SK-MEL-5 (cell line): ENCODE measurements around the gene DFFA. TPM values are rescaled to one million over a fixed set of nuclear protein-coding genes. Genes with fewer than 3 reads are reported as not detected.
"Not testable (repeated sequence)": the region's sequence is repeated elsewhere in the genome, so short reads cannot be mapped to it uniquely, and the experiment has no call there.

ENCODE experiments used
- DNase-seq: peaks from one replicate; pipeline ENCODE4 v3.0.0-alpha.2; 2016; ENCODE audit warnings: low read depth, low spot score
- in situ Hi-C: cut with HindIII; loops from 2 replicates; pipeline ENCODE4 v1.10.0; 2016; ENCODE audit warnings: low sequenced_read_pairs, high pct_unique_total_duplicates, low pct_unique_long_range_greater_than_20kb
- total RNA-seq: library from RNA; depleted of rRNA; stranded (reverse); fragments of >200 nt; shearing (Covaris generic); gene quantifications from 2 replicates; pipeline ENCODE4 v1.2.3, GENCODE V29; 2014

DFFA gene
- total RNA-seq, 1 experiment from 2014 or later: 43.9 TPM

DNA sequence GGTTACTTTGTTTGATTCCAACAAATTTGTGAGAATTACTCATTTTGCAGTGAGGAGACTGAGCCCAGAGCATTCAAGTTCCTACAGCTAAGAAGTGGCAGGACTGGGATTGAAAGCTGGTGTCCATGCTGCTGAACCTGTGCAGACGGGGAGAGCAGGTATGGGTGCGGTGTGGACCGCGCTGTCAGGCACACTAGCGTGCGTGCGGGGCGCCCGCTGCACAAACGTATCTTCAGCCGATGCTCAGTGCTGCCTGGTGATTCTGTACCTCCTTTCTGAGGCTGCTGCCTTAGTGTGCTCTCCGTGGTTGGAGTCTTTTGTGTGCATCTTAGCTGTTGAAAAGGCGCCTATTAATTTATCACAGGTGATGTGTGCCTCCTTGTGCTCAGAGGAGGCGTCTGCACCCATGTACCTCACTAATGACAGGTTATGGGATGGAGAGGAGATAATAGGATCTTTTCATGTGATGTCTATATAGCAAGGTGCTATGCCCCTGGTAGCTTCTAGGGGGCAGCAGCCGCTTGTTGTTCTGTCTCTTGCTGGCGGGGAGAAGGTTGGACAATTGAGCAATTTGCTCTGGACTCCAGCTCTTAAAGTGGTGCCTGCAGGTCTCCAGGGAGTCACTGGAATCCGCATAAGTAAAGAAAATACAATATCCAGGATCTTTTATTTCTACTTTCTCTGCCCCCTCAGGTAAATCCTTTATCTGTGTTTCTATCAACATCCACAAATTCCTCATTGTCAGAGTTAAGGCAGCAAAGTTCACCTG is 35.0 kb upstream of the DFFA start:
- in situ Hi-C loops: no loop called here
- DNase-seq: peak; percentile 73

DNA sequence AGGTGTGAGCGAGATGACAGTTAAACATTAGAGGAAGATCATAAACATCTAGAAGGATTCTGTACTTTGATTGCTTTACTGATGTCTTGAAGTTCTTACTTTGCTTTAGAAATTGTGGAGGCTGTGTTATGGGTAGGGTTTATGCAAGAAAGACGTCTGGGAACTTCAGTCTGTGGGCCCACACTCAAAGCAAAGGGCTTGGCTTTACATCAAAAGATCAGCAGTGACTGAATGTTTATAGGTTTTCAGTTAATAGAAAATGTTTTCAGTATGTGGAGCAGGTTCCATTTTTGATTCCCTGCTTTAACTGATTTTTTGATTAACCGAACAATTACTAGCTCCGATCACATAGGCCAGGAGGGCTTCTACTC is 34.3 kb upstream of the DFFA start:
- DNase-seq: no peak
- in situ Hi-C loops: no loop called here

DNA sequence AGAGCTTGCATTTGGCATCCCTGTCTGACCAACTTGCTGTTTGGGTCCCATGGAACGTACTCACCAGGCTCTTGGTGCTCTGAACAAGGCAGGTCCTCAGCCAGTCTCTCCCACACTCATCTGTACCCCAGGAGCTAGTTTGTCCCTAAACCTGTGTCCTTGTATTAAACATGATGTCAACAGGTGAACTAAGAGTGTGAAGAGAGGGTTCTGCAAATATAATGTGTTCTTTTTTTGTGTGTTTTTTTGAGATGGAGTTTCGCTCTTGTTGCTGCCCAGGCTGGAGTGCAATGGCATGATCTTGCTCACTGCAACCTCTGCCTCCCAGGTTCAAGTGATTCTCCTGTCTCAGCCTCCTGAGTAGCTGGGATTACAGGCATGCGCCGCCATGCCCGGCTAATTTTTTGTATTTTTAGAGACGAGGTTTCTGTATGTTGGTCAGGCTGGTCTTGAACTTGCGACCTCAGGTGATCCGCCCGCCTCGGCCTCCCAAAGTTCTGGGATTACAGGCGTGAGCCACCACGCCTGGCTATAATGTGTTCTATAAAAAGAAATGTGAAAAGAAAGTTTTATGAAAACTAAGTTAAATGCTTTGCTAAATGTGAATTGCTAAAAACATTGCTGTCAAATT is 33.8 kb upstream of the DFFA start:
- in situ Hi-C loops, DNase-seq: not testable (repeated sequence)

DNA sequence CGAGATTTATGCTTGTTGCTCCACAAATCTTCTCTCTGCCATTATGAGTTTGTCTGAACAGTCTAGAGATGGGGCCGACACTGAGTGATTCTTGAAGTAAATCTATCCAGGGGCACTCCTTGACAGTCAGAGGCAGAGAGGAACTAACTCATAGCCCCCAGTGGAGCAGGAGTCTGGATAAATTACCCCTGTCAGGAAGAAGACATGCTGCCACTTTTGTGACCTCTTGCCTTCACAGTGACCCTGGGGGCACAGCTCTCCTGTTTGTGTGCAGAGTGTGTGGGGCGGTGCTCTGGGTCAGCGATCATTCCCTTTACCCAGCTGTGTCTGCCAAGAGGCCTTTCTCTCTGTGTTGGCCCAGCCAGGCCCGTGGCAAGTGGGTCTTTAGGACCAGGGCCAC is 31.9 kb upstream of the DFFA start:
- in situ Hi-C loops: no loop called here
- no peak for DNase-seq

DNA sequence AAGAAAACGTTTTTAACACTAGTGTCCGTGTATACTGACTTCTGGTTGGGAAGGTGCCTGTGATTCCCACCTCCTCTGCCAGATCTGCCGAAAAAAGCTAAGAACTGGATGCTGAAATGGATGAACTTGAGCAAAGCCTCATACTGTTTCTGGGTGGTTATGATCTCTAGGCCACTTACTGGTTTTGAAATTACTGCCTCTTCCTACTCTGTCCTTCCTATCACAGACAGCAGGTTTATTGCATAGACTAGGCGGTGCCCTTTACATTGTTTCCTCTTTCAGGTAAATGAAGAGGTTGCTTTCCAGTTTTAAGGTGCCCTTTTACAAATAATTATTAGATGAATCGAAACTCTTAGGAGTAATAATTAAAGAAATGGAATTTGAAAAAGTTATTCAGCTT is 29.9 kb upstream of the DFFA start:
- no peak for DNase-seq
- in situ Hi-C loops: no loop called here

DNA sequence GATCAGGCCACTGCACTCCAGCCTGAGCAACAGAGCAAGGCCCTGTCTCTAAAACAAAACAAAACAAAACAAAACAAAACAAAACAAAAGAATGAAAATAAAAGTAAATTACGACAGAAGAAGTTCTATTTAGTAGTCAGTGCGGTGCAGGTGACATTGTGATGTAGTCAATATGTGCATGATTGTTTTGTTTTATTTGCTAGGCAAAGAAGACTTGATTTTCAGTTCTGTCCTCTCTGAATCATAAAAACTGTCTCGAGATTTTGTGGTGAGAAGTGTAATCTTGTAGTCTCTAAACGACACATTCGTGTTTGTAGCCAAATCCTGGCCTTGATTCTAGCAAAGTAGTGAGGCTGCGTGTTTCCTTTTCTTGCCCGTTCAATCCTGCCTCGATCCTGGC is 25.9 kb upstream of the DFFA start:
- in situ Hi-C loops: no loop called here
- DNase-seq: no peak

DNA sequence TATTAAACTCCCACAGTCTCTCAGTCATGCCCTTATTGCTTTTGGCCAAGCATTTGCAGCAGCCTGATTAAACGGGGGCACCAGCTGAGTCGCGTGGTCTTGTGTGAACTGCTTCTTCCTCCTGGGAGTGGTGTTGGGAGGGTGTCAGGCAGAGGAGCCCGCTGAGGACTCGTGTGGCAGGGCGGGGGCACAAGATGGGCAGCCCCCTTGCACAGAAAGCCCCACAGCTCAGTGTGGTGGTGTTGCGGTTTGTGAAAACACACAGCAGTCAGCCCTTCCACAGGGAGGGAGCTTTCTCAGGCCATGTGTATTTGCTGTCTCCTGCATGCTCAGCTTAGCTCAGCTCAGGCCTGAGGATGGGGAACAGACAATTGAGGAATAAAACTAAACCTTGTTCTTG is 24.8 kb upstream of the DFFA start:
- no peak for DNase-seq
- in situ Hi-C loops: no loop called here

DNA sequence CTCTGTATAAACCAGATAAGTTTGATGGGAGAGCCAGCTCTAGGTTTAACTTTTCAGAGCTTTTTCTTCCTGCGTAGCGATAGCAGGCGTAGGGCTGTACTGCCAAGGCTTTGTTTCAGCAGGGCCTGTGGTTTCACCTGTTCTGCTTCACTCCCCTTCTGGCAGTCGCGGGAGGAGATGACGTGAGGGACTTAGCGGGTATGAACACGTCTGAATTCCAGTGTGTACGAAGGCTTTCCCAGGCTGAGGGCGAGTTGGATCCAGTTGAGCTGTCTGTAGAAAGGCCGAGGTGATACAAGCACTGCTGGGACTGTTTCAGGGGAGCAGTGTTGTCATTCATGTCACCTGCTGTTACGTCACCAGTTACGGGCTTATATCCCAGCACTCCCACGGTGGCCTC is 23.6 kb upstream of the DFFA start:
- DNase-seq: no peak
- in situ Hi-C loops: no loop called here

DNA sequence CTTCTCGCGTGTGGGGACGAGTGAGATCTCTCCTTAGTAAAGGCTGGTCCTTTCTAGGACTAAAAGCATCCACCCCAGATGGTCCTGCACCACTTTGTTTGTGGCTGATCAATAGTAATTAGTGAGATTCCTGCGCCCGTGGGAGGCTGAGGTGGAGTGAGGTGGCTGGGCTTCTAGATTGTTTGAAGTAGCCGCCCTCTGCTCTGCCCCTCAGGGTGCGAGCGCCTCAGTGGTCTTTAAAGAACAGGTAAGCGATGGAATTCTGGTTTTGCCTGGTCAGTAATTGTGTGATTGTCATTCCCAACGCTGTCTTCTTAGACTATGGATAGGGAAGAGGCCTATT is 23.1 kb upstream of the DFFA start:
- no peak for DNase-seq
- in situ Hi-C loops: no loop called here

DNA sequence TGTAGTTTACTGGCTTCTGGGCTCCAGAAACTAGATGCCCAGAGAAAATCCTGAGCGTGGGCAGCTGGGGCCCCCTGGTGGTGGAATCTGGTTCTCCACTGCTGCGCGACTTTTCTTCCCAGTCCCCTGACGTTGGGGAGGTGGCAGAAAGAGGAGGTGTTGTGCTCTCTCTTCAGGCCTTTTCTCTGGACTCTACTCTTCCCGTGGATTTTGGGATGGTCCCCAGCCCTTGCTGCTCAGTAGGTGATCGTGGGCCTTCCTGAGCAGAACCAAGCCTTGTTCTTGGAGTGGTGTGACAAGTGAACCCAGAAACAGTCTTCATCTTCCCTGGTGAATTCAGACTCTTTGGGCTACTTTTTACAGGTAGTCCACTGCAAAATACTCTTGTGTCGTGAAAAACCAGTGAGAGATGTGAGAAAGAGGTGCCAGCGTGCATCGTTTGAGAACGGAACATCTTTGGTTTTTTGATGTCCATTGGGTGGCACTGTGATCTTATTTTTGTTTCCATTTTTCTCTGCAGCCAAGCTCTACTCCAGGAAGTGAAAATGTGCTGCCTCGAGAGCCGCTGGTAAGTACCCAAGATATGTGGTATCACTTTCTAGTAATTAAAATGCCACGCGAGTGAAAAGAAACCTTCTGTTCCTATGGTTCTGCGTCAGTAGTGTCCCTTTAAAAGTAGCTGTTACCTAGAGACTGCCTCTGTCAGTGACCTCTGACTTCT is 22.6 kb upstream of the DFFA start:
- in situ Hi-C loops: no loop called here
- peak; percentile 67 for DNase-seq

DNA sequence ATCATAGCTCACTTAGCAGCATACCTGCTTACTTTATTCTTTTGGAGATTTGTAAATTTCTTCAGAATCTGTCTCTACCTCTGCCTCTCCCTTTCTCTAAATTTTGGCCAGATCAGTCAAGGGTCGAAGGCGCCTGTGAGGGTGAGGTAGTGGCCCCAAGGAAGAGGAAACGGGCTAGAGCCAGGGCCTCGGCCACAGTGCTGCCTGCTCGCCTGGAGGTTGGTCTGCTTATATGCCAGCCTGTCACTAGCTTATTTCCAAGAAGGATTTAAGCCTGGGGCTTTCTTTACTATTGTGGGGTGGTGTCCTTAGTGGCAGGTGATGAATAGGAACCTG is 22.1 kb upstream of the DFFA start:
- DNase-seq: no peak
- in situ Hi-C loops: no loop called here

DNA sequence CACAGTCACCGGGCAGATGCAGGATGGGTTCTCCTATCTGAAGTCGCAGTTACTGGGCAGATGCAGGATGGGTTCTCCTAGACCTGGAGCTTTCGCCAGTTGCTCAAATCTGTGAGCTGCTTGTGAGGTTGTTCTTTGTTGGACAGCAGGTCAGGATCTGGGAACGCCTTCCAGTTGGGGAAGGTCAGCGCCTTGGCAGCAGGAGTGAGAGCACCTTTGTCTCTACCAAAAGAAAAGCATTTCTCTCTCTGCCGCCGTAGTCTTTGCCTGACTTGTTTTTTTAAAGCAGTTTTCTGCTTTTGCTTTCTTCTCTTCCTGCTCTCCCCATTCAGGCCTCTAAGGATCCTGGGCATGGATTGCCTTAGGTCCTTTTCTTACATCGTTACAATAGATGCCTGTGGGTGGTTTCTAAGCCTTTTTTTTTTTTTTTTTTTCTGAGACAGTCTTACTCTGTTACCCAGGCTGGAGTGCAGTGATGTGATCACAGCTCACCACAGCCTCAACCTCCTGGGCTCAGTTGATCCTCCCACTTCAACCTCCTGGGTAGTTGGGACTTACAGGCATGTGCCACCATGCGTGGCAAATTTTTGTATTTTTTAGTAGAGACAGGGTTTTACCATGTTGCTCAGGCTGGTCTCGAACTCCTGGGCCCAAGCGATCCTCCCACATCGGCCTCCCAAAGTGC is 18.1 kb upstream of the DFFA start:
- no peak for DNase-seq
- in situ Hi-C loops: no loop called here

DNA sequence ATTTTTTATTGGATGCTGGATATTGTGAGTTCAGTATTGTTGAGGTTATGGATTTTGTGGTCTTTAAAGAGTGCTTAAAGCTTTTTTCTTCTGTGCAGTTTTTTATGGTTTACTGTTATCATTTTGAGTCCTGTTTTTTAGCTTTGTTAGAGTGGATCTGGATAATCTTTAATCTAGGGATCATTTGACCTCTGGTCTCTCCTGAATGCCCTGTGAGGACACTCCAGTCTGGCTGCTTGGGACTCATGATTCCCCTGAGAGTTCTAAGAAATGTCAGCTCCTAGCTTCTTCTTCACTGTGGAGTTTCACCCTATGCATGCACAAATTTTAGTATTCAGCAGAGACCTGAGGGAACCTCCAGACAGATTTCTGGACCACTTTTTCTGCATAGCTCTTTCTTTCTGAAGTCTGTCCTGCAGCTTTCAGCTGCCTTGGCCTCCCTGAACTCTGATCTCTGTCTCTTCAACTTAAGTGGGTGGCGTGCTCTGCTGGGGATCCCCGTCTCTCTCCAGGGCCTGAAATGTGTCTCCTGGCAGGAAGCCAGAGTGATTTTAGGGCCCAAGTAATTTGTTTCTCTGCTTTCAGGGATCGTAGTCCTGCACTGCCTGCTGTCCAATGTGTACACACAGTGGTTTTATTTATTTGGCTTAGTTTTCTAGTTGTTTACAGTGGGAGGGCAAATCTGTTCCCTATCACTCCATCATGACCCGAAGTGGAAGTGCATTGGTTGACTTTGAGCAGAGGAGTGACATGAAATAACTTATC is 17.1 kb upstream of the DFFA start:
- DNase-seq: no peak
- in situ Hi-C loops: no loop called here

DNA sequence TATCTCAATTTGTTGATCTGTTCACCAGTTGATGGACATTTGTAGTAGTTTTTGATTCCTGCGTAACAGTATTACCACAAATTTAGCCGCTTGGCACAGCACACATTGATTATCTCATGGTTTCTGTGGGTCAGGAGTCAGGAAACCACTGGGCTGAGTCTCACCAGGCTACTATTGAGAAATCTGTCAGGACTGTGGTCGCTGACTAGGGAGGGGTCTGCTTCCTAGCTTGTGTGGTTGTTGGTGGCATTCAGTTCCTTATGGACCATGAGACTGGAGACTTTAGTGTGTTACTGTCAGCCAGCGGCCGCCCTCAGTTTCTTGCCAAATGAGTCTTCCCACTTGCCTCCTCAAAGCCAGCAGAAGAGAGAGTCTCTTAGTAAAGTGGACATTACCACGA is 12.2 kb upstream of the DFFA start:
- in situ Hi-C loops: no loop called here
- no peak for DNase-seq

DNA sequence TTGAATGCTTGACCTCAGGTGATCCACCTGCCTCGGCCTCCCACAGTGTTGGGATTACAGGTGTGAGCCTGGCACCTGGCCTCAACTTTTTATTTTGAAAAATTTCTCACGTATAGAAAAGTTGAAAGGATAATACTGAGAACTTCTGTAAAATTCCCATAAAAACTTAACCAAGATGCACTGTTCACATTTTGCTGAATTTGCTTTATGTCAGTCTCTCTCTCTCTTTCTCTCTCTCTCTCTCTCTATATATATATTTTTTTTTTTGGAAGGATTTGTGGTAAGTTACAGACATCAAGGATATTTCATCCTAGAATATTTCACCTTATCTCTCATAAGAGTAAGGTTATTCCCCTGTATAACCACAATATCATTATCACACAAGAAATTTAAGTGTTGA is 8.3 kb upstream of the DFFA start:
- in situ Hi-C loops: no loop called here
- no peak for DNase-seq

DNA sequence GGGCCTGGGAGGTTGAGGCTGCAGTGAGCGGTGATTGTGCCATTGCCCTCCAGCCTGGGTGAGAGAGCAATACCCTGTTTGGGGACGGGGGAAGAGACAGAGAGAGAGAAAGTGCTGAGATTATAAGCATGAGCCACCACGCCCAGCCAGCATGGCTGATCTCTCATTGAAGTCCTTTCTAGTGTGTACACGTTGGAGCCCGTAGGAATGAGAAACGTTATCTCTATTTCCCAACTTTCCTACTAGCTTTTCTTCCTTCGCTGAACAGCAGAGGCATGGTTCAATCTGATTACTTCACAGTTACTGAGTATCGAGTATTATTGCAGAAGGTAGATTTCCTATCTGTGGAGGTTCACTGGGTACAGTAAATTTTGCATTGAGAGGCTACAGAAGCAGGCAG is 7.0 kb upstream of the DFFA start:
- DNase-seq: no peak
- in situ Hi-C loops: no loop called here

DNA sequence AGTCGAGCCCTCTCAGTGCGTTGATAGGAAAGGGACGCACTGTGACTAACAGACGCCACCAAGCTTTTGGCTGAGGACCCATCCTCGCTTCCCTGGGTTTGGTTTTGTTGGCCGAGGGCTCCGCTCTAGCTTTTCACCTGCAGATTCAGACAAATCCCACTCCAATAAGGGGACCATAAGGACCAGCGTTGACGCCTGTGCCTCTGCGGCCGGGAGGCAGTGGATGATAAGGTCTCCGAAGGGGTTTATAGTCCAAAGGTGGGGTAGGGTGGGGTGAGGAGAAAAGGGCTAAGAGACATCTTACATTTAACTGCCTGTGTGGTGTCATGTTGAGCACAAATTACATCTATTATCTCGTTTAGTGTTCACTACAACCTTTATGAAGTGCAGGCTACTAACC is 3.2 kb upstream of the DFFA start:
- in situ Hi-C loops: no loop called here
- DNase-seq: no peak
